Ammon's horn (tissue), 1 donor: Measurements from ENCODE around the gene CD47.

Source experiments
- DNase-seq: peaks from one replicate; pipeline ENCODE4 v3.0.0-alpha.2; 2016; ENCODE audit warnings: low spot score

The CD47 gene

GRCh38 chr3:108013141-108014055 lies 77.4 kb downstream of the CD47 start:
- no peak for DNase-seq

- DNase-seq = no peak
Measured at GRCh38 chr3:108012304-108012703, 78.5 kb downstream of the CD47 start.

- no peak for DNase-seq
Measured at GRCh38 chr3:108011616-108012015, 79.2 kb downstream of the CD47 start.

GRCh38 chr3:108008931-108009639 lies 81.7 kb downstream of the CD47 start:
- no peak for DNase-seq

- no peak for DNase-seq
Measured at GRCh38 chr3:108008106-108008505, 82.7 kb downstream of the CD47 start.

GRCh38 chr3:108006881-108007331 lies 83.9 kb downstream of the CD47 start:
- DNase-seq = no peak

- no peak for DNase-seq
Measured at GRCh38 chr3:108006077-108006771, 84.6 kb downstream of the CD47 start.

GRCh38 chr3:108004647-108005046 lies 86.2 kb downstream of the CD47 start:
- DNase-seq = no peak

GRCh38 chr3:108001457-108001856 lies 89.4 kb downstream of the CD47 start:
- no peak for DNase-seq

- no peak for DNase-seq
Measured at GRCh38 chr3:107999215-107999775, 91.5 kb downstream of the CD47 start.

- DNase-seq = no peak
Measured at GRCh38 chr3:107997671-107998070, 93.2 kb downstream of the CD47 start.

- no peak for DNase-seq
Measured at GRCh38 chr3:107995823-107996222, 95.0 kb downstream of the CD47 start.

- DNase-seq = no peak
Measured at GRCh38 chr3:107994956-107995715, 95.7 kb downstream of the CD47 start.

- DNase-seq = no peak
Measured at GRCh38 chr3:107994181-107994580, 96.7 kb downstream of the CD47 start.

- no peak for DNase-seq
Measured at GRCh38 chr3:107993771-107994170, 97.1 kb downstream of the CD47 start.
